NCI-H446 treated with DMSO at 0.1 percent for 48 hours (cell line): ENCODE measurements around the gene PPFIA4.

Experiments
- DNase-seq: peaks from one replicate; lab custom pipeline; 2025; lab: John Stamatoyannopoulos, UW

The PPFIA4 gene

DNA sequence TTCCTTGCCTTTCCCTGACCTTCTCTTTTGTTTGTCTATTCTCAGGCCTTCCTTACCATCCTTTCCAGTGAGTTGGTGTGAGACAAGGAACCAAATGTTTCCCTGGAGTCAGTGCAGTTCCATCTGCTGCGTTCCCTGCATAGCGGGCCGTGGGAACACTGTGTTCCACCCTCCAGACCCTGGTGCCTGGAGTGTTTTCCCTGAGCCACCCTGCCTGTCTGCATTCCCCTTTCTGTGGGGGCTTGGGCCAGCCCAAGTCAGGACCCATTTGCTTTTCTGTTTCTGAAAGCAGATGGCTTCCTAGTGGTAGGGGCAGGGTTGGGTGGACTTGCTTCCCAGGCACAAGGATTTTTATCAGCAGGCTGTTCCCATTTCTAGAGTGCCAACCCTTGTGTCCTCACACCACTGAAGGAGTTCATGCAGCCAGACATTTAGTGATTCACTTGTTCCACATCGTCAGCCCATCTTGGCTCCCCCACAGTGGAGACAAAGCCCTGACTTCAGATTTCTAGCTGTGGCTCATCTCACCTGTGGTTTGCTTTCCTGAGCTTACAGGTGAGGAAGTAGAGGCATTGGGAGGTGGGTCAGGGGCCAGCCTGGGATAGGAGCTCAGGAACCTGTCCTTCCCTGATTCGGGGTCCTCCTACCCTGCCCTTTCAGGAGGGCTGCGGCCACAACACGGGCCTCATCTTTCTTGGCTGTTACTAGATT is 73.7 kb downstream of the PPFIA4 start:
- DNase-seq: no peak

DNA sequence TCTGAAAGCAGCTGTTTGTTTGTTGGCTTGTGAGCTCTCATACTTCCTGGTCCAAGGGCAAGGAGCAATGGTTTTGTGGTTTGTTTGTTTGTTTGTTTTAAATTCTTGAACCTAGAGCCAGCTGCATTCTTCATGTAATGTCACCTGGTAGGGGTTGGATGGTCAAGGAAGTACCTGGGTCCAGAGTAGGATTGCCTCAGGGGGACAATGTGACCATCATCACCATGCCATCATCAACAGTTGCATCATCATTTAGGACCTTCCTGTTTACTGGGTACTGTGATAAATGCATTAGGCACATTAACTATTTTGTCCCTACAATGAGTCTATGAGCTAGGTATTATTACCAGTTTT is 74.2 kb downstream of the PPFIA4 start:
- DNase-seq: no peak

DNA sequence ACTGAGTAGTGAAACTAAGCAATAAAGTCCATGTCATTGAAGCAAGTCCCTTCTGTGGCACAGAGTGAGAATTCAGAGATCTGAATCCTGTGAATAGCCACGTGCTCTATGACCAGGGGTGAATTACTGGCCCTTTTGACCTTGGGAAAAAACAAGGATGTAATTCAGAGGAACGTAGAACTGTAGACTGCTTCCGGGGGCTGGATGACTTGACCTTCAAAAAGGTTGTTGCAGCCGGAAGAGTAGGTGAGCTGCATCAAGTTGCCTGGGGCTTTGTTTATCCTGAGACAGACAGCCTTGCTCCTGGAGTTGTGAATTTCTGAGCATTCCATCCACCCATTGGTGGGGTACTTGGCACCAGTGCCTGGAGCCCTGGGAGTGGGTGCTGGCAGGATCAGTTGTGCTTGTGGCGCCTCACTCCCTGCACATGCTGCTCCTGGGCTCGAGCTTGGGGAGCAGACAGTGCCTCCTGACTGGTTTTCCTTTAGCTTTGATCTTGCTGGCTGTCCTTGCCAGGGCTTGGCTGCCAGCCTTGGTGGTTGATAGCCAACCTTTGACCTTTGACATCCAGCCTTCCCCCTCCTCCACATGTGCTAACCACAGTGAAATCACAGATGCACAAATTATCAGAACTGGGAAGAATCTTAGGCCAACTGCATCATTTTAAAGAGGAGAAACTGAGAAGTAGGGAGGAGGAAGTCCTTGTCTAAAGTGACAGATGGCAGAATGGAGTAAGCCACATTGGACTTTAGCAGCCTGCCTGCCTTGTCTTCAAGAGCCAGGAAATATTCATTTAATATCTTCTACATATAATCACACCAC is 75.7 kb downstream of the PPFIA4 start:
- no peak for DNase-seq

DNA sequence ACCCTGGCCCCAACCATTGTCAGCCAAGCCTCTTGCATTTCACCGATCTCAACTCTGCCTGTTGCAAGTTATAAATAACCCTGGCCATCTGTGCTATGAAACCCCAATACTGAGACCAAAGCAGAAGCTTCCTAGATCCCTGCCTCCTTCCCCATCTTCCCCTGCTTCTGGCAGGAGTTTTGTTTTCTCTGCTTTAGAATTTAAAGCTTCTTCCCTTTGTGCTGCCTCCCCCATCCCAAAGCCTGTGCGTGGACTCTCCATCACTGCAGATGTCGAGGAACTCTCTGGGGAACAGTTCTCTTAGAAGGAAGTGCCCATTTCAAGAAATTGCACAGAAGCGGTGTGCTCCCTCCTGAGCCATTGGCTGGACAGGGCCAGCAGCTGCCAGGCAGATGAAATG is 76.9 kb downstream of the PPFIA4 start:
- no peak for DNase-seq

DNA sequence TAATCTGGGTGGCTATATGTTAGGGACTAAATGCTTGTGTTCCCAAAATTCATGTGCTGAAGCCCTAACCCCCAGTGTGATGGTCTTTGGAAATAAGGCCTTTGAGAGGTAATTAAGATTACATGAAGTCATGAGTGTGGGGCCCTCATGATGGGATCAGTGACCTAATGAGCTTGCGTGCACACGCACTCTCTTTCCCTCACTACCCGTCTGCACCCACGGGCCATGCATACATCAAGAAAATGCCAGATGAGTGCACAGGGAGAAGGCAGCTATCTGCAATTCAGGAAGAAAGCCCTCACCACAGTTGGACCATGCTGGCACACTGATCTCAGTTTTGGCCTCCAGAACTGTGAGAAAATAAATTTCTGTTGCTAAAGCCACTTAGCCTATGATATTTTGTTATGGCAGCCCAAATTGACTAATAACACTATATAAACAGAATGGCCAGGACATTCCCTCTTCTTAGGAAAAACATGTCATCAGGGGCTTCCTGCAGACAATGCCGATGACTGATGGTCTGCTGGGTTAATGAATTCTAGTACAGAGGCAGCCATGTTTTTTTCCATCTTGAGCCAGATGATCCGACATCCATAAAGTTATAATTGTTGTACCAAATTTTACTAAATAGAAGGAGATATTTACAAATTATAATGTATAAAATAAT is 77.7 kb downstream of the PPFIA4 start:
- no peak for DNase-seq

DNA sequence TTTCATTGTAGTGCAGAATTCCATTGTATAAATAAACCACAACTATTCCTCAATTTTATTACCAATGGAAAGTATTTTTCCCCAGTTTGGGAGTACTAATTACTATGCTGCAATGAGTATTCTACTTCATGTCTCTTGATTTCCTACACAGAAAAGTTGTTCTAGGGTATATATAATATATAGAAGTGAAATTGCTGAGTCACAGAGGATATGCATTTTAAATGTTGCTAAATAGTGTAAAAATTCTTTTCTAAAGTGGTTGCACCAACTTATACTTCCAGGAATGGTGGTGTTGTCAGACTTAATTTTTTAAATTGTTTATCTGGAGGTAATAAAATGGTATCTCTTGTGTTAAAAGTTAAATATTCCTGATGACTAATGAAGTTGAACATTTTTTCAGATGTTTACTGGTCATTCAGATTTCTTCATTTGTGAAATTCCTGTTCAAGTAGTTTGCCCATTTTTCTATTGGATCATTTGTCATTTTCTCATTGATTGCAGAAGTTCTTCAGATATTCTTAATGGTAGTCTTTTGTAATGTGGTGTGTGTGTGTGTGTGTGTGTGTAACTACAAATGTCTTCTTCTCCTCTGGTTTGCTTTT is 78.6 kb downstream of the PPFIA4 start:
- DNase-seq: no peak

DNA sequence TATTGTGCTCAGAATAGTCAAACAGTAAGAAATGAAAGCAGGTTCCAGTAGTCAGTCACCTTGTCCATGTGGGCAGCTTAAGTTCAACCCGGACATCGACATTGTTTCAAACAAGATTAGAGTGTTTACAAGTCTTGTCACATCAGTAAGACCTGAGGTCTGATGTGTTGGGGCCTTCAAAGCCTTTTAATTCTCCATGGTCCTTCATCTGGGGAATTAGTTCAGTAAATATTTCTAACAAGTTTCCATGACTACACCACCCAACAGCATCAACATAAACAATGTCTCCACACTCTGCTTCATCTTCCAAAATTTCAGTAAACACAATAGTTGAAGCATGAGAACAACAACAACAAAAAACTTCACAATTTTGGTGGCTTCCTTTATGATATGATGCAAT is 86.2 kb downstream of the PPFIA4 start:
- no peak for DNase-seq

DNA sequence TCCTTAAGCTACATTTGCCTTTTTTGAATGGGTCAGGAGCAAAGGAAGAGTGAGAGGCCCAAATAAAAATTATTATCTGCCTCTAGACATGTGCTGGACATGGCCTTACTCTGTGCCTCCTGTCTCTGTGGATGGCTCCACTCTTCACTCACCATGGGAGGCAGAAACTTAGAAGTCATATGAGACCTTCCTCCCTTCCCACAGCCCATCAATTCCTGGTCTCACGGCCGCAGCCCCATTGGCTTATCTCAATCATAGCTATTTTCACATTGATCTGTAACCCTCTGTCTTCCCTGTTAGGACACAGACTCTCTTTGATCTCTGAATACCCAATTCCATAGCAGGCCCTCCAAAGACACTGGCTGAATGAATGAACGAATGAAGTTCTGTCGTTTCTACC is 87.0 kb downstream of the PPFIA4 start:
- no peak for DNase-seq

DNA sequence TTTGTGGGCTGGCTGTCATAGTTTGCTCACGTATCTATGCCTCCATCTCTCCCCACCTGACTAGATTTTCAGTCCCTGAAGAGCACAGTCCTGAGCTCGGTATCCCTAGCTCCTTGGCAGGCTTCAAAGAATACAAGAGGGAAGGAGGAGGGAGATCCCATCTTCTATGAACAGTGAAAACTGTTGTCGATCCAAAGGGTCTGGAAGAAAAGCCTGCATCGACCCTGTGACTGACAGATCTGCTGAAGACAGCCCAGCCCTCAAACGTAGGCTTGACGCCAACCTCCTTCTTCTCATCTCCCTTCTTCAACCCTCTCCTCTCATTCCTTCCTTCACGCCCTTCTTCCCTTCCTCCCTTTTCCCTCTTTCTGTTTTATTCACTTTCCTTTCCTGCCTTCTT is 87.9 kb downstream of the PPFIA4 start:
- DNase-seq: no peak

DNA sequence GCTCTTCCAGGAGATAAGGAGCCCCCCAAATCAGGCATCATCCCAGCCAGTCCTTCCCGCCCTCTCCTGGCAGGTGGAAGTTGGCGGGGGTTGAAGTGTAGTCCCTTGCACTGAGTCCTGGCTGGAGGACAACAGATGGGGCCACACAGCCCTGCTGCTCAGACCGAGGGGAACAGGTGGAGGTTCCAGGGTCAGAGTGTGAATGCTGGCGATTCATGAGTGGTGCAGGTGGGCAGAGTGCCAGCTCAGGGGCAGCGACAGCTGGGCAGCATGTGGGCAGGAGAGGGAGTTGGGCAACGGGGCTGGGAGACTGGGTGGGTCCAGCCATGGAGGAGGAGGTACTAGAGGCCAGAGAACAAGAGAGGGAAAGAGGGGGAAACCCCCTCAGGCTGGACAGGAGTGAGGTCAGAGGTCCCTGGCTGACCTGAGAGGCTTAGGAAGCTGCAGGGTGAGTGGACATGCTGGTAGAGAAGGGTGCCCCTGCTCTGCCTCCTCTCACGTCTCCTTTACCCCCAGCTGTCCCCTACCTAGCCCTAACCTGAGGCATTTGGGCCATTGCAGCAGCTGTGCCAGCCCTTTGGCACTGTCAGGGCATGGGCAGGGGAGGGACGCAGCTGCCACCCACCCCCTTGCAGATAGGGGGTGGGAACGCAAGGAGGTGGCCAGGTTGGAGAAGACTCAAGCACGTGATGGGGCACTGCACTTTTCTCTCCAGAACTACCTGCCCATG is 90.0 kb downstream of the PPFIA4 start:
- DNase-seq: no peak

DNA sequence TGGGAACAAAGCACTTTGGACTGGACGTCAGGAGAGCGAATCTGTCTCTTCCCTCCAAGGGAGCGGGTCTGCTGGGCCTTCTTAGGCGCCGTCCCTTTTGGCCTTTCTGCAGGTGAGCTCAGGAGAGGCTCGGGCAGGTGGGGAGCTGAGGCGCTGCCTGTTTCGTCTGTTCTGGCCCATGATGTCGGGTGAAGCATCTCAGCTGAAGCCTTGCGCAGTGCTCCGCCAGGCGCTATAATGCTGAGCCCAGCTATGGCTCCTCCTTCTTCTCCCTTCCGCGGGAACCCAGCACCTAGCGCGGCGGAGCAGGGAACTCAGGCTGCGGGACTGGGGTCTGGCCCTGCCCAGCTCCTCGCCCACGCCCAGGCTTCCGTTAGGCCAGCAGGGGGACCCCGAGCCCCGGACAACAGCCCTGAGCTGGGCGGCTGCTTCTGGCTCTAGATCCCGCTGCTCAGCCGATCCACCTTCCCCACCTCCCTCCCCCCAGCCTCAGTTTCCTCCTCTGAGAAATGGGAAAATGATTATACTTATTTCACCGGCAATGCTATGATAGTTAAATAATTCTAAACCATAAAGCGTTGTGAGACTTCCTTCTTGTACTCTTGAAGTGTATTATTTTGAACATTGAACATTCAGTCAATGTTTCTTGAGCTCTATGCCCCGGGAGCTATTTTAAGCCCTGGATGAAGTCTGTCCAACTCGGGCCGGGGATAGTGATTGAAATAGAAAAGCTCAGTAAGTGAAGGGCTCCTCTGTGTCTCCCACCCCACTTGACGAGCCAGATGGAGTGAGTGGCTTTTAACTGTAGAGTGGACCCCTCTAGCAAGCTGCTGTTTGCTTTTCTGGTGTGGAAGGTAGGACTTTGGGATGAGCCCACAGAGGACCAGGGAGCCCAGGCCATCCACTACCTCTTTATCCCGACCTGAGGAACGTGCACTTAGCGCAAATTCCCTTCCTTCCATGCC is 91.6 kb downstream of the PPFIA4 start:
- DNase-seq: no peak

DNA sequence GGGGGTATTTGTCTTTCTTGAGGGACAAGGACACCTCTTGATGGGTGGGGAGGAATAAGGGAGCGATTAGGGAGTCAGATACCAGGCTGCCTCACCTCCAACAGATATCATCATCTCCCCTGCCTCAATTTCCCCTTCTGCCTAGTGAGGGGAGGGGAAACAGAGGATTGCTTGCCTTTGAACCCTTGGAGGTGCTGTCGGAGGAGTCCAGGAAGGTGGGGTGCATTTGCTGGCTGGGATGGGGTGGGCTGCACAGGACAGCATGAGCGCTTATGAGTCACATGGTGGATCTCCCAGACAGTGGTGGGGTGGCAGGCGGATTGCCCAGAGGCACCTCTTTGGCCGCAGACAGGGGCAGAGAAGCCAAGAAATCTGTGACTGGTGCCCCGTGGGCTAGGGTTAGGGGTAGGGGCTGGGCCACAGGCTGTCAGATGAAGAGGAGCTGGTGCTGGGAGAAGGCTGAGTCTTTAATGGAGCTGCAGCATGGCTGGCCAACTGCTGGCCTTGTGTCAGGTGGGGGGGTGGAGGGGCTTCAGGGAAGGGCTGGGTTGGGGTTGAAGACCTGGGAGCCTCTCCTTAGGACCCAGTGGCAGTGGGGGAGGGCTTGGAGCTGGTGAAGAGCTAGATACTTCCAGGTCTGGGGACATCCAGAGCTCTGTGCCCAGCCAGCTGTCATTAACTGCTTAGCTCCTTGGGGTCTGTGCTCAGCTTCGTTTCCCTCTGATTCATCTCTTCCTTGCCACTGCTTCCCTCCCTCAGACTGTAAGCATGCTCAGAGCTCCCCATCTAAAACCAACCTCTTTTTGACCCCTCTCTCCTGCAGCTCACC is 94.2 kb downstream of the PPFIA4 start:
- no peak for DNase-seq

DNA sequence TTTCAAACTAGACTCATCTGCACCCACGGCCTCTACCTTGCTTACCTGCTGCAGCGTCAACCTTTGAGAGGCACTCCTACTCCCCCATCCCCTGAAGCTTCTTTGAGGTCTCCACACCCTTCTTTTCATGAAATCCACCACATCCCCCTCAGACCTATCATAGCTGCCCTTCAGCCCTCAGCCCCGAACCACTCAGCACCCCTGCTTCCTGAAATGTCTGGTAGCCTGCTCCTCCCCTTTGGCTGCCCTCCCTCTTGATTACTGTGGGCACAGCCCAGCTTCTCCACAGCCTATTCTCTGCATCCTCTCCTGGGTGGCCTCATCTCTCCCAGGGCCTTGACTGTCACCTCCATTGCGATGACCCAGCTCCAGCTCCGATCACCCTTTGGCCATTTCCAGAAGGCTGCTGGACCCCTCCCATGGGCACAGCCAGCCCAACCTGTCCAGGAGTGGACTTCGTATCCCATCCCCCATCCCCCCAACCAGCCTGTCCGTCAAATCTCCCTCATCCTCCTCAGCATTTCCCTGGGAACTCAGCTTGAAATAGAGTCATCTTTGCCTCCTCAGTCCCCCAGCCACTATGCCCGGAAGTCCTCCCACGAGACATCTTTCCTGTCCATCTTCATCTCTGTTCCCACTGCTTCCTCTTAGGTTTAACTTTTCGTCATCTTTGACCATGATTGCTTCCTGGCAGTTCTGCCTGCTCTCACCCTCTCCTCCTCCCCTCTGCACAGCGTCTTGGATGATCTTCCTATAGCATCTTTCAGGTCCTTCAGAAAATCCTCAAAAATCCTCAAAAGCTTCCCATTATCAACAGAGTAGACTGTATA is 95.1 kb downstream of the PPFIA4 start:
- DNase-seq: no peak

DNA sequence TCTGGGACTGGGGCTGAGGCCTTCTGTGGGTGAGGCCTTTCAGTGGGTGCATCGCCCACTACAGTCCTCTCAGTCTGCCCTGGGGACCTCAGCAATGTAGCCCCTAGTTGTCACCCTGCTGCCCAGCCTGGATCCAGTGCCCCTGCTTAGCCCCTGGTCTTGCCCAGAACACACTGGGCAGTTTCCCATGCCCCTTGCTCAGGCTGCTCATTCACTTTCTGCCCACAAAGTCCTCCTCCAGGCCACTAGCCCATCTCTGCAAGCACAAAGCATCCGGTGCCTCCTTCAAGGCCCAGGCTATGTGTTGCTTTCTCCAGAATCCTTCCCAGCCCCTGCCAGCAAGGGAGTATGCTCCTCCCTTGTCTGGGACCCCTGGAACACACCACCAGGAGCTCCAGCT is 95.9 kb downstream of the PPFIA4 start:
- DNase-seq: no peak

DNA sequence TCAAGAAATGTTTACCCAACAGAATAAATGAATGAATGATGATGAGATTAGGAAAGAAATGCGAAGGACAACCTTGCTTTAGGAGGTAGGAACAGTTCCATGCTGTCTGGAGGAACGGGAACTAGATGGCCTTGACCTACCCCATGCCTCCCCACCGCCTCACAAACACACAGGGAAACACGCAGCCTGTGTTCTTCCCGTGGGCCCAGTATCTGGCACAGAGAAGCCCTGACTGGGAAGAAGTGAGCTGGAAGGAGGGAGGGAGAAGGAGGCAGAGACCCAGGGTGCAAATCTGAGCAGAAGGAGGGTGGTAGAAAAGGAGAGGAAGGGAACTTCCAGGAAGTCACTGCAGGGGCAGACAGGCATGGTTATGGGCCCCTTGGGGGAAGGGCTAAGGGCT is 97.7 kb downstream of the PPFIA4 start:
- no peak for DNase-seq

DNA sequence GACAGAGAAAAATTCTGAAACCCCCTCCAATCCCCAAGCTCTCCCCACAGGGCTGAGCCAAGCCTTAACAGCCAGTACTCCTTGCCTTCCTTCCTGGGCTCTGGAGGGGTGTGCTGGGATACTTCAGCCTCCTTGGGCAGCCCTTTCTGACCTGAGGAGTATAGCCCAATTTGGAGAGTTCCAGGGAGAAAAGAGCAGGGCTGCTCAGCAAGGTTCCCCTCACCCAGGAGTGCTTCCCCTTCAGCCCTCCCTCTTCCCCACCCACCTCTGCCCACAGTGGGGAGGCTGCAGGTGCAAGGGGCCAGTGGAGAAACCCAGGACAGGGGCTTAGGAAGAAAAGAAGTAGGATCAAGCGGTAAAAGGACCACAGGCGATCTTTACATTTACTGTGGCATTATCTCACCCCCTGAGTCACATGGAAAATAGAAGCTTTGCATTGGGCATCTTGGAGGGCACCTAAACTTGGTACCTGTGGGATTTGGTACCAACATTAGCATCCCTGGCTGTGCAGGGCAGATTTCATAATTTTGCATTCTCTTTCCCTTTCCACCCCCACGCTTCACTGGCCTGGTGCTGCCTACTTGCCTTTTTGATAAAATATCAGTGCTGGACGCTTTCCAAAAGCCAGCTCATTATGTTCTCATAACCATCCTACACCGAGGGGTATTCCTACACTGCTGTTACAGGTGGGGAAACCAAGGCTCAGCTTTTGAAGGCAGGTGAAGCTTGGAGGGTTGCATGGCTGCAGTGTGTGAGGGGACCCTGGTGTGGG is 98.4 kb downstream of the PPFIA4 start:
- DNase-seq: no peak

DNA sequence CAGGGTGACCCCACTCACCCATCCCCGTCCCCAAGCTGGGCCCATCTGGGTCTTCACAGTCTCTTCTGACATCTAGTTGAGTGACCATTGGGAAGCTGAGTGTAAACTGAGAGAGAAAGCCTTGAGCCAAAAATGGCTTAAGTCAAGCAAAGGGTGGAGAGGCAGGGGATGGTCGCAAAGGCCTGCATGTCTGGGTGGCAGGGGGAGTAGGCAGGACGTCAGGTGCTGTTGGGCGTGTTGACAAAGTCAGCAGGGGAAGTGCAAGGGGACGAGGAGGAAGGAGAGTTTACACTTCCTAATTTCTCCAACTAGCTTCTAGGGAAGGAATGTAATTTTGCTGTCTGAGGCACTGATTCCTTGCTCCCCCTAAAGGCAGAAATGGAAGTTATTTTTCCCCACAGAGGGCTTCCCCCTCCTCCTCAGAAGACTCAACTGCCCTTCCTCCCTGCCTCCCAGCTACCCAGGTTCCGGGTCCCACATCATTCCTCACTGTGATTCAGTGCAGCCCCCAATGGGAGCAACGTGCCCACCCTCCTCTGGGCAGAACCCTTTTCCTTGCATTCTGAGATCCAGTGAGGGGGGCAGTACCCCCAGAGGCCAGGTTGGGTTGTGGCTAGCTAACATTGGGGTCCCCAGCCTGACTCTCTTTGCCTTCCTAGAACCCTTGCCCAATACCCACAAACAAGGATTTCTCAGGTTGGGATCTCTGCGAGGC is 100.0 kb downstream of the PPFIA4 start:
- DNase-seq: no peak
